Erythroblast (primary cell): ENCODE results near the gene PLSCR4.

Source experiments
- GATA1 ChIP-seq: IDR thresholded peaks from 2 replicates; pipeline ENCODE4 v1.6.1; 2011; ENCODE audit warnings: low read depth, mild to moderate bottlenecking, control low read depth, low read length, moderate library complexity
- POLR2A ChIP-seq: IDR thresholded peaks from 2 replicates; pipeline ENCODE4 v1.6.1; 2011; ENCODE audit warnings: mild to moderate bottlenecking, low read length

DNA sequence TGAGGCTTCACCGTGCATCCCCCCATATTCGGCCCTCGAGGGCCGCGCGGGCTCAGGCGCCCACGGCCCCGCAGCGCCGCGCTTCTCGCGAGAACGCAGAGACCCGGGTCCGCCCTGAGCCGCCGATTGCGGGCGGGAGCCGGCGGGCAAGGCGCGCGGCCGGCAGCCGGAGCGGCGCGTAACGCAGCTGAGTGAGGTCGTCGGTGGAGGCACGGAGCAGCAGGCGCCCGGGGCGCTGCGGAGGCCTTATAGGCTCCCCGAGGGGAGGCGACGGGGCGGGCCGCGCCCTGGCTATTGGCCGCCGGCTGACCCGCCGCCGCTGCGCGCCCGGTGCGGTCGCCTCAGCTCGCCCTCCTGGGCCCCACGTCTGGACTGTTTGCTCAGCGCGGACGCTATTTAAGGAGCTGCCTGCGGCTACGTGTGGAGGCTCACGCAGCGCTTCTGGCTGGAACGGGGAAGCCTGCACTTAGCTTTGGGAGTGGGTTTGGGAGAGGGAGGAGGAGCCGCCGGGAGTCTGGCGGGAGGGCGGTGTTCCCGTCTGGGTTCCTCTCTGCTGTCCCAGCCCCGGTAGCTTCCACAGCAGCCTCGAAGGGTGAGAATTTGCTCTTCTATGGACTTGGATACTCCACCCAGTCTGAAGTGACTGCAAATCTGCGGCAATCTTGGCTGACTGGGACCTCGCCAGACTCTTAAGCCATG is 89.8 kb downstream of the PLSCR4 start, which contains the start of gene PLOD2:
- no peak for TF ChIP-seq POLR2A
- TF ChIP-seq GATA1 = no peak
